ENCODE results near the gene ARIH1.

ARIH1 gene

GRCh38 chr15:72538931-72539330 is 64.8 kb downstream of the ARIH1 start:
- no peak for DNase-seq

GRCh38 chr15:72540606-72541237 is 66.6 kb downstream of the ARIH1 start:
- DNase-seq, result no peak

- no peak for DNase-seq
Measured at GRCh38 chr15:72541674-72542073, 67.5 kb downstream of the ARIH1 start.

GRCh38 chr15:72545156-72545555 is 71.0 kb downstream of the ARIH1 start:
- DNase-seq, result no peak

GRCh38 chr15:72554471-72555425 is 80.6 kb downstream of the ARIH1 start:
- DNase-seq, result no peak

- DNase-seq, result no peak
Measured at GRCh38 chr15:72559781-72560180, 85.7 kb downstream of the ARIH1 start.

- no peak for DNase-seq
Measured at GRCh38 chr15:72560458-72560857, 86.3 kb downstream of the ARIH1 start.

- no peak for DNase-seq
Measured at GRCh38 chr15:72562386-72562785, 88.3 kb downstream of the ARIH1 start.

GRCh38 chr15:72562878-72563277 is 88.7 kb downstream of the ARIH1 start:
- no peak for DNase-seq

- no peak for DNase-seq
Measured at GRCh38 chr15:72564091-72564490, 90.0 kb downstream of the ARIH1 start.

- DNase-seq, result no peak
Measured at GRCh38 chr15:72566973-72567372, 92.8 kb downstream of the ARIH1 start.

GRCh38 chr15:72570059-72570458 is 95.9 kb downstream of the ARIH1 start:
- DNase-seq, result no peak

GRCh38 chr15:72579814-72580213 is 105.7 kb downstream of the ARIH1 start:
- DNase-seq, result no peak

- no peak for DNase-seq
Measured at GRCh38 chr15:72584006-72584405, 109.9 kb downstream of the ARIH1 start.

- no peak for DNase-seq
Measured at GRCh38 chr15:72585025-72585424, 110.9 kb downstream of the ARIH1 start.

- peak in 3 of 51 donors; percentile 1 to 10 (median 7) for DNase-seq
Measured at GRCh38 chr15:72585476-72586058, 111.4 kb downstream of the ARIH1 start.

- DNase-seq, result no peak
Measured at GRCh38 chr15:72588096-72588495, 114.0 kb downstream of the ARIH1 start.

GRCh38 chr15:72590427-72590826 is 116.3 kb downstream of the ARIH1 start:
- no peak for DNase-seq

GRCh38 chr15:72591361-72591760 is 117.2 kb downstream of the ARIH1 start:
- DNase-seq, result no peak

GRCh38 chr15:72592097-72592496 is 118.0 kb downstream of the ARIH1 start:
- DNase-seq, result no peak

- no peak for DNase-seq
Measured at GRCh38 chr15:72592676-72593075, 118.5 kb downstream of the ARIH1 start.

- no peak for DNase-seq
Measured at GRCh38 chr15:72593838-72594237, 119.7 kb downstream of the ARIH1 start.

All from hypothalamus (tissue), 51 donors.